H1 (cell line): ENCODE data around the gene FBXW5. TPM values are rescaled to one million over a fixed set of nuclear protein-coding genes. Genes with fewer than 3 reads are reported as not detected.

Experiments used
- BCL11A ChIP-seq, 2 experiments: IDR thresholded peaks; one replicate each; pipeline ENCODE4 v1.6.1; 2011; ENCODE audit warnings: low read depth in 2 of 2, low read length in 2 of 2, mild to moderate bottlenecking in 2 of 2
- CTBP2 ChIP-seq: IDR thresholded peaks from 2 replicates; pipeline ENCODE4 v1.7.0; 2011; ENCODE audit warnings: borderline replicate concordance, mild to moderate bottlenecking, moderate library complexity, mixed read lengths, low read length; ENCODE audit not compliant: insufficient read depth, insufficient read length
- FOSL1 ChIP-seq: IDR thresholded peaks from 2 replicates; pipeline ENCODE4 v1.6.1; 2011; ENCODE audit warnings: mild to moderate bottlenecking, low read depth, low read length, moderate library complexity; ENCODE audit not compliant: insufficient read depth
- GTF2F1 ChIP-seq: IDR thresholded peaks from 2 replicates; pipeline ENCODE4 v1.6.1; 2012; ENCODE audit warnings: low read depth, low read length, improper control_type of control experiment, borderline replicate concordance
- HDAC6 ChIP-seq: IDR thresholded peaks from one replicate; pipeline ENCODE4 v1.7.1; 2012; ENCODE audit warnings: low read depth, mild to moderate bottlenecking, inconsistent platforms, low read length, moderate library complexity
- SAP30 ChIP-seq: fragments of 300-600 bp; sonication (generic); IDR thresholded peaks from 2 replicates; pipeline ENCODE4 v1.7.1; 2012; ENCODE audit warnings: low read length, moderate library complexity, mild to moderate bottlenecking, inconsistent platforms; ENCODE audit not compliant: insufficient read depth, insufficient replicate concordance
- SIX5 ChIP-seq: IDR thresholded peaks from 2 replicates; pipeline ENCODE4 v1.6.1; 2011; ENCODE audit warnings: mild to moderate bottlenecking, low read depth, low read length
- polyA plus RNA-seq, 7 experiments: library from polyadenylated mRNA; depleted of rRNA in 3 of 7; stranded (reverse) in 5 of 7; unstranded in 2 of 7; fragments of >200 nt in 5 of 7; fragments of 200-250 nt in 2 of 7; gene quantifications; 1 replicate in 5 of 7; 2 replicates in 1 of 7; 4 replicates in 1 of 7; pipeline versions ENCODE4 v1.2.1 to v1.2.3, GENCODE V29; 2011 to 2013; ENCODE audit warnings: missing spikeins in 2 of 7, mixed read lengths in 2 of 7
- total RNA-seq: library from RNA; stranded (reverse); fragmentation: NEBNext Ultra II Directional; extraction: Animal tissue kit (Norgen Biotek cat#: 25700); gene quantifications from 2 replicates; pipeline ENCODE4 v1.2.1, GENCODE V29; 2021

Gene FBXW5
- total and polyA plus RNA-seq, 2 of the 8 experiments (the other 6 are each of a cell fraction or from before 2014, with no cell fraction given) = 49.0 to 71.0 TPM

GRCh38 chr9:136939996-136940525 is 4.5 kb downstream of the FBXW5 start (continued):
- no peak for TF ChIP-seq SIX5
- no peak for TF ChIP-seq GTF2F1
- TF ChIP-seq SAP30 = no peak
- no peak for TF ChIP-seq FOSL1
- TF ChIP-seq BCL11A (IDR thresholded peaks at IDR 0.05; ENCODE audit: low read depth in 2 of 2, low read length in 2 of 2) = no peak
- no peak for TF ChIP-seq CTBP2
- TF ChIP-seq HDAC6 = no peak
